KOPT-K1 (cell line): ENCODE results near the gene SH2D4B.

Source experiments
- H3K27ac ChIP-seq: fragments of 200-600 bp; sonication (generic); 2 replicates; pipeline ENCODE4 v1.5.1; 2016; ENCODE audit warnings: antibody characterized with exemption, mild to moderate bottlenecking, low read depth, low read length; ENCODE audit not compliant: poor library complexity, severe bottlenecking
- H3K36me3 ChIP-seq: fragments of 200-600 bp; sonication (generic); 2 replicates; pipeline ENCODE4 v1.5.1; 2017; ENCODE audit warnings: antibody characterized with exemption, mild to moderate bottlenecking, low read length, moderate library complexity; ENCODE audit not compliant: insufficient read depth
- H3K9me3 ChIP-seq: fragments of 200-600 bp; sonication (generic); 2 replicates; pipeline ENCODE4 v1.5.1; 2017; ENCODE audit warnings: antibody characterized with exemption, low read length, mild to moderate bottlenecking; ENCODE audit not compliant: insufficient read depth, poor library complexity, severe bottlenecking

SH2D4B gene

DNA sequence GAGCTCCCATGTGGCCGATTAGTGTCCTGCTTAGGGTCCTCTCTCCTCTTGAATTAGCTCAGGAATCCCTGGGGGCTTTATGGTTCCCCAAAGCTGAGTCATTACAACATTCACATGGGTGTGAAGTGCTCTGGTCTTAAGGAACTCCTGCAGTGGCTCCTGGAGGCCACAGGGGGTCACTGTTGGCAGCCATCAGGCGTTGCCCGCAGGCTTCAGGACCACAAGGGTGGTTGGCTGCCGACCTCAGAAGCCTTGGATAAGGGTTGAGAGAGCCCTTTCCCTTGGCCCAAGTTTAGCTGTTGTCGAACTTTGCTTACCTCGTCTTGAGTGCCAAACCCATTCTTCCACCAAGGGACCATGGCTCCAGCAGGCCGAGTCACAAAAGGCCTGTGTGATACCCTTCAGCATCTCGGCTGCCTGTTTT is 61.7 kb downstream of the SH2D4B start:
- no peak overlapping the region for H3K27ac ChIP-seq
- no peaks in the 10 kb centered on the region for H3K36me3 ChIP-seq
- H3K9me3 ChIP-seq = no peaks in the 10 kb centered on the region

DNA sequence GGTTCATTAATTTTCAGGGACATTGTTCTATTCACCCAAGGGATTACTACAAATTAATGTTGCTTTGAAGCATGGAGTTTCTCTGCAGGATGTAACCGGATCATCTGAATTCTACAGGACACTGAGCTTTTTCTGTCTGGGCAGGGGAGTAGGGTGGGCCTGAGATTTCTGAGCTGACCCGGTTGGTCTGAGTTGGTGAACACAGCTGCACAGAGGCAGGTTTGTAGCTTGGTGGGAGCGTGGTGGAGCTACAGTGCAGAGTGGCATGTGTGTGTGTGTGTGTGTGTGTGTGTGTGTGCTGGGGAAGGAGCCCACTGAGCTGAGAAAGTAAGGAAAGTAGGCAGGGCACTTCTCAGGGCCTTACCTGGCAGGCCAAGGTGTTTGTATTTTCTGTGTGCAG is 62.6 kb downstream of the SH2D4B start:
- Histone ChIP-seq H3K36me3 (no peaks in the 10 kb centered on the region), H3K27ac (no peak overlapping the region), H3K9me3 (no peaks in the 10 kb centered on the region)

DNA sequence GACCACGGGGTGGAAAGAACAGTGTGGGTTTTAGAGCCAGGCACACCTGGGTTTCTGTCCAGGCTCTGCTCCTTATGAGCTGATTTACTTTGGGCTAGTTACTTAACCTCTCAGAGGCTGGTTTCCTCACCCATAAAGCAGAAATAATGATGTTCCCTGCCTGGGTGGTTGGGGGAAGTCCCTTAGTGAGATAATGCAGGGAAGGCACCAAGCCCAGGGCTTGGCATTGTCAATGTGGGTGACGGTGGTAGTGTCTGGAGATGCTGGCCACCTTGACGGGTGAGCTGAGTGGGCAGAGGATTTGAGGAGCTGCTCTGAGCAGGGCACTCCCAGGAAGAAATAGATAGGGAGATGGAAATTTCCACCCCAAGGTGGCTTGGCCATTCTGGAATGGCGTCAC is 65.2 kb downstream of the SH2D4B start:
- Histone ChIP-seq H3K36me3 (no peaks in the 10 kb centered on the region), H3K27ac (no peak overlapping the region), H3K9me3 (no peaks in the 10 kb centered on the region)

DNA sequence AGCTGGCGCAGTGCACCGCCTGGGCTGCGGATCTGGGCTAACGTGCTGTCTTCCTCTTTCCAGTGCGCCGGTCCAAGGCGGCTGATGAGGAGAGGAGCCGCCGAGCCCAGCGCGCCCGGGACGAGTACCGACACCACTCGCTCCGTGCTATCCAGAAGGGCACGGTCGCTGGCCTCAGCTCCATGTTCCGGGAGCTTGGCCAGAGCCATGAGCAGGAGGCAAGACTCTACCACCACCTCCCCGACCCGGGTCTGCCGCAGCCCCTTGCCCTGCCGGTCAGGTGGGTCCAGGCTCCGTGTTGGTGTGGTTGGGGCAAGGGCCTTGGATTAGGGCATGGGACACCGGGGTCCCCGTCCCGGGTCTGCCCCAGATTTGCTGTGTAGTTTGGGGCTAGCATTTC is 65.8 kb downstream of the SH2D4B start:
- Histone ChIP-seq H3K36me3 (no peaks in the 10 kb centered on the region), H3K27ac (no peak overlapping the region), H3K9me3 (no peaks in the 10 kb centered on the region)

DNA sequence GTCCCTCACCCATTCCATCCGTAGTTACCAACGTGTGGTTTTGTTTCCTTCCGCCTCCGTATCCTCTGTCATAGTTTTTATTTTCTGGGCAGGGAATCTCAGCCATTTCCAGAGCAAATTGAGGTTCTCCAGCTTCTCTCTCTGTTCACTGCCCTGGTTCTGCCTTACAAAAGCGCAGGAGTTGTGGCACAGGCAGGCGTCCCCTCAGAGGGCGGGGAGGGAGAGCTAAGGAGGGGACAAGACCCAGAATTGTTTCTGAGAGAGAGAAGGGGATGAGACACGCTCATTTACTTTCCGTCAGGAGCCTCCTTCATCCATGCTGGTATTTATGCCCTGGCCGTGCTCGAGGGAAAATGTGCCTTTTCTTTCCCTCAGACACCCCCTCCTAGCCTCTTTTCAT is 71.0 kb downstream of the SH2D4B start:
- Histone ChIP-seq H3K36me3 (no peaks in the 10 kb centered on the region), H3K27ac (no peak overlapping the region), H3K9me3 (peaks cover 1% of the 10 kb centered on the region)

DNA sequence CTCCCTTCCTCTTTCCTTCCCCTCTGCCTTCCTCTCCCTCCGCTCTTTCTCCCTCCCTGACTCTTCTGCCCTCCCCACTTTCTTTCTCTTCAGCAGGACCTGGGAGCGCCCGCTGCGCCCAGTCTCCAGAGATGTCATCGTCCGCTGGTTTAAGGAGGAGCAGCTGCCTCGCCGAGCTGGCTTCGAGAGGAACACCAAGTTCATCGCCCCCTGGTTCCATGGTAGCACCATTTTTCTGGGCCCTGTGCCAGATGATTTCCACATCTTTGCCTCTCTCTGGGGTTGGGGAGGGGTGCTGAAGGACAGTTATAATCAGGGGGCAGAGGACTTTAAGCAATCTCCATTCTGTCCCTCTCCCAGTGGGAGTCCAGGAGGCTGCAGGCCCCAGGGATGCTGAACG is 71.6 kb downstream of the SH2D4B start:
- Histone ChIP-seq H3K27ac (no peak overlapping the region), H3K9me3 (peaks cover 8% of the 10 kb centered on the region), H3K36me3 (no peaks in the 10 kb centered on the region)

DNA sequence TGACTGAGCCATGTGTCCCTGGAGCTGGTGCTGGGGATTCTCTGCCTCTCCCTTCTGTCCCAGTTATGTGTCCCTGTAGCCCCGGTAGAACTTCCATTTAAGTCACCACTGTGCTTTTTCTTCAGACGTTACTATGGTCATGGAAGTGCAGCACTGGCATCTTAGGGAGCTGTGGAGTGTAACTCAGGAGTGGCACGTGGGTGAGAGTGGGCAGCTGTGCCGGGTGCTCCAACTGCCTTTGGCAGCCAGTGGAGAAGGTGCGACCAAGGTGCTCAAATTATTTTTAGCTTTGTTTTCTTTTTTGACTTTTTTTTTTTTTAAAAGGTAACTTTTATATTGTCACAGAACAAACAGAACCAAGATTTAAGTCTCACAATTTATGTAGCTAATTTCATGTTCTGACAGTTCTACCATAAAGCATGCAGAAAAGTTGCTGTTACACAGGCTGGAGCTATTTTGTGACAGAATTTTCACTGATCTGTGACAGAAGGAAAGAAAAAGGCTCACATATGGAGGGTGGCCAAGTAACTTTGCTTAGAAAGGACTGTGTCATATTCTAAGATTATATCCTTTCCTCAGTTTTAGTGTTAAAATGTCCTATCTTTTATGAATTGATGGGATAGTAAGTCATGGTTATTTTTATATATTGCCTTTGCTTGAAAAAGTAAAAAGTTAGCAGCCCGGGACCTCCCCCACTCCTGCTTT is 73.9 kb downstream of the SH2D4B start:
- H3K9me3 ChIP-seq = peaks cover 10% of the 10 kb centered on the region
- no peaks in the 10 kb centered on the region for H3K36me3 ChIP-seq
- no peak overlapping the region for H3K27ac ChIP-seq

DNA sequence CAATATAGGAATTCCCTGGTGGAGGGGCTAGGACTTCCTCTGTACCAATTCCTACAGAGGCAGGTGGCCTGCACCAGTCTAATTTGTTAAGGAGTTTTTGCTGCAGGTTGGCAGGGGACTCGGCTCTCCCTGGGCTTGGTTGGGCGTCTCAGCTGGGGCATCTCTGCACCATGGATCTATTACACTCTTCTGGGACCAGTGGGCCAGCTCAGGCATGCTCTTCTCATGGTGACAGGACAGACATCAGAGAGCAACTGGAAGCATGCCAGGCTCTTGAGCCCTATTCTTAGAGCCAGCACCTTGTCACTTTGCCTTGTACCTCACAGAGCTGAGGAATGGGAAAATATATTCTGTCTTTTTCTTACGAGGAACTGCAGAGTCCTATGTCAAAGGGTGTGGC is 74.6 kb downstream of the SH2D4B start:
- Histone ChIP-seq H3K27ac (no peak overlapping the region), H3K36me3 (no peaks in the 10 kb centered on the region), H3K9me3 (peaks cover 10% of the 10 kb centered on the region)

DNA sequence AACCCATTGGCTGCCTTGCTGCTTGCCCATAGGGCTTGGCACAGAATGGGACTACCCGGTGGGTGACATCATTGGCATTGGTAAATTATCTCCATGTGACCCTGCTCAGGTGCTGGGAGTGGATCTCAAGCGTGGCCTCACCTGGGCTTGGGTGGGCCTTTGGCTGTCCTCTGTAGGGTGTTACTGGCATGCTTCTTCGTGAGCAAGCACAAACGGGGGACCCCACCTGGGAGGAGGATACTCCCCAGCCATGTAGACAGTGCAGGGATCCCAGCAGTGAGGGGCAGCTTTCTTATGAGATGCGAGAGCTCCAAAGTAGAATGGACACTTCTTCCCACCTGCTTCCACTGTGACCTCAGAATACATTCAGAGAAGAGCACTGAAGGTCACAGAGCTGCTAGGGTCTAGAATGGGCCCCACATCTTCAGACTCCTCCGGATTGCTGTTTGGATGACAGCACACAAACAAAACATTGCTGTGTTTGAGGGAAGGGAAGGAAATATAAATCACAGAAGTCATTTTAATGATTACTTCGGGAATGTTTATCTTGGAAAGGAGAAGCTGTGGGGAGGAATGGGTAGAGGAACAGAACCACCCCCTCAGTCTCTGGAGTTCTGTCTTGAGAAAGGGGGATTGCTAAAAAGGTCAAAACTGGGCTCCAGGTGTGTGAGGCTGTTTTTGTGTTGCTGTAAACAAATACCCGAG is 75.9 kb downstream of the SH2D4B start:
- no peak overlapping the region for H3K27ac ChIP-seq
- H3K9me3 ChIP-seq = peaks cover 10% of the 10 kb centered on the region
- H3K36me3 ChIP-seq = no peaks in the 10 kb centered on the region

DNA sequence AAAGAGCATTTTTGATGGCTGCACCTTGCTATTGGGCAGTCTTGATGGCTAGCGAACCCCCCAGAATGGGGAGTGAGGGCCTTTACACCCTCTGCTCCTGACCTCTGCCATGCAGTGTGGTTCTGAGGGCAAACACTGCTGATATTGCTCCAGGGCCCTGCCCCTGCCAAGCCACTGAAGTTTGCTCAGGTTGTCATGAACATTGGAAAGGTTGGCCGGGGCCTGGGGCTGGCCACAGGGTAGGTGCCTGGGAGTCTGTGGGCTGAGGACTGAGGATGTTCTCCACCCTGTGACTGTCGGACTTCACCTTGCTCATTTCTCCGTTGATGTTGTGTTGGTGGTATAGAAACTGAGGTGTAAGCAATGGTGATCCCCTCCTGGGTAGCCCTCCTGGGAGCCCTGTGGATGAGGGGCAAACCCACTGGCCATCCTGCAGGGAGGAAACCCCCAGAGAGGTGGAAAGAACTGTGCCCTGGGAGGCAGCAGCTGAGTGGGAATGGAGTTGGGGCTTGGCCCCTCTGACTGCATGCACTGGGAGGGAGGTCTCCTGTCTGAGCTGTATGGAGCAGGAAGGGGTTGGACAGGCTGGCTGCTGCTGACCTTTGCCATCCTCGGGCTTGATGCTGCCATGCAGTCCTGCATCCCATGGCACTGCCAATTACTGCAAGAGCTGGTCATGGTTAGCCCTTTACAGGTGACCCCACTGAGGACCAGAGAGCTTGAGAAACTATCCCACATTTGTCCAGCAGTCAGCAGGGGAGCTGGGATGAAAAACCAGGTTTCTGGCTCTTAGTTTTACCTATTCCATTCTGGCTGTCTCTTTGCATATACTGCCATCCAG is 77.1 kb downstream of the SH2D4B start:
- H3K9me3 ChIP-seq = peaks cover 10% of the 10 kb centered on the region
- no peaks in the 10 kb centered on the region for H3K36me3 ChIP-seq
- H3K27ac ChIP-seq = no peak overlapping the region

DNA sequence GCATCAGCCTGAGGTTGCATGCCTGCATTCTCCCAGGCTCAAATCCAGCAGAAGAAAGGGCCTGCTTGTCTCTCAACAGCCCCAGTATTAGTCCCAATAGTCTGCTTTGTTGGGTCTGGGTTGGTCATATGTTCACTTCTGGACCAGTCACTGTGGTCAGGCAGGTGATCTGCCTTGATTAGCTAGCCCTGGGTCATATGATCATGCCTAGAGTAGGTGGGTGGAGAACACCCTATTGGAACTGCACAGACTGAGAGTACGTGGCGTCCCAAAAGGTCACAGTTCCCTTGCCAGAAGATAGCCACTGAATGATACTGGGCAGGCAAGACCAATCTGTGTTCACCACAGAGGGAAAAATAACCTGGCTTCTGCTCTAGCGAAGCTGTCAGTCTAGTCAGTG is 80.1 kb downstream of the SH2D4B start:
- Histone ChIP-seq H3K27ac (no peak overlapping the region), H3K9me3 (peaks cover 10% of the 10 kb centered on the region), H3K36me3 (no peaks in the 10 kb centered on the region)

DNA sequence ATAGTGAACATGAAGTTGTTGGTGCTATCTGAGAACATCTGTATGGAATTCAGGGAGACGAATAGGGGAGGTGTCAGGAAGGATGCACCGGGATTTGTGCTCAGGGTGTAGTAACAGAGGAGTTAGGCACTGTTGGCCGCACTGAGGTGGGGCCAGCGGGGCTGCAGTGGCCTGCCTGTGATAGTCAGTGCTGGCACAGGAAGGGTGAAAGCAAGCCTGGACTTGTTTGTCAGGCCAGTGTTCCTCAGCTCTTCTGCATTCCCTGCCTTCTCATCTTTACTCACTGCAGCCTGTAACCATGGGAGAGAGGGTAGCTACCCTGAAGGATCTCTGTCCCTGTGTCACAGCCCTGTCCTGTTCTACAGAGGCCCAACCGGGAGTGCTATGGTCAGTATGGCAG is 81.3 kb downstream of the SH2D4B start:
- Histone ChIP-seq H3K27ac (no peak overlapping the region), H3K36me3 (no peaks in the 10 kb centered on the region)

DNA sequence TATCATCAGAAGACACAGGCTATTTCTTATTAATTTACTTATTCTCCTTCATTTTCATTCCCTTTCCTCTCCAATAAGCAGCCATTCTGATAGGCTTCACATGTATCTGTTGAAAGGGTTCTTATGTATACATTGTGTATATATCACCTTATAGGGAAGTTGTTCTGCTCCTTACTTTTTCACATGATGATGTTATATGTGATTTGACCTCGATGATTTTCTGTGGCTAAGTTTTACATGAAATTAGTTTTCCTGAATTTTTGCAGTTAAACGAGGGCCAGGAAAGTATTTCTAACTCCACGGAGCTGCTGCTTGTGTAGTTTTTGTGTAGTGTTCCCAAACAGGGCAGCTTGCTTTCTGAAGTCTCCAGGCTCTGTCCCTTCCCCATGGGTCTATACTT is 84.5 kb downstream of the SH2D4B start:
- Histone ChIP-seq H3K36me3 (no peaks in the 10 kb centered on the region), H3K27ac (no peak overlapping the region), H3K9me3 (peaks cover 4% of the 10 kb centered on the region)

More for the DNA sequence above, 81.3 kb downstream of the SH2D4B start:
- peaks cover 5% of the 10 kb centered on the region for H3K9me3 ChIP-seq

DNA sequence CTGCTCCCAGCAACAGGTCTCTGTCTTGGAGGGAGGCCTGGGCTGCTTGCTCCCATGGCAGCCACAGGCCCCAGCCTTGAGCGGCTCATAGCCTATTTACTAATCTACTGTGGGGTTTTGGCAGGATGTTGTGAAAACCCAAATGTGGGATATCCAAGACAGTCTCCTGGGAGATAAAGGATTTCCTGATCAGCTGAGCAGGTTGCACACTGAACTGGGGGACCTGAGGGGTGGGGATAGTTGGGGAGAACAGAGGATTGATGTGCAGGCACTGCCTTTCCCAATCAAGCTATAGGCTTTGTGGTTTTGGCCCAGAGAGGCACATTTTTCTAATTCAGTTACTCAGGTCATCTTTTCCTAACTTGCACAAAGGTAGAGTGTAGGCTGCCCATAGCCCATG is 92.6 kb downstream of the SH2D4B start:
- no peaks in the 10 kb centered on the region for H3K36me3 ChIP-seq
- H3K9me3 ChIP-seq = peaks cover 4% of the 10 kb centered on the region
- H3K27ac ChIP-seq = no peak overlapping the region

DNA sequence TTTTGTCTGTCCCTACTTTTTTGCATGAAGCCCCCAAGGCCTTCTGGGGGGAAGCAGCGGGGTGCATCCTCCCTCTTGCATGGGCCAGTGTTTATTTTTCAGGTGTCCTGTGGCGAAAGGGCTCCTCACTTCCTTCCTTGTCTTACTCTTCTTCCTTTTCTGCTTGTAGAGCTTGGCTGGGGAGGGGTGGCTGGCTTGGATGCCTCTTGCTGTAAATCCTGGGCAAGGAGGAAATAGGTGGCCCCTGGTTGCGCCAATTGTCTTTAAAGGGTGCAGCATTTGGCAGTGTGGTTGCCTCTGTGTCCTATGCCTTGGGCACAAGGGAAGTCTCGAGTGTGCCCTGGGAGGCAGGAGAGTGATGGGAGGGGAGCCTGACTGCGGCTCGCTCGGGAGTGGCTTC is 95.0 kb downstream of the SH2D4B start:
- Histone ChIP-seq H3K36me3 (no peaks in the 10 kb centered on the region), H3K9me3 (no peaks in the 10 kb centered on the region), H3K27ac (no peak overlapping the region)
